NCI-H2107 treated with DMSO at 0.1 percent for 48 hours (cell line): ENCODE measurements around the gene CYP2R1.

Experiments
- DNase-seq: peaks from one replicate; lab custom pipeline; 2025; ENCODE audit not compliant: unreplicated experiment; lab: John Stamatoyannopoulos, UW

CYP2R1 gene

DNA sequence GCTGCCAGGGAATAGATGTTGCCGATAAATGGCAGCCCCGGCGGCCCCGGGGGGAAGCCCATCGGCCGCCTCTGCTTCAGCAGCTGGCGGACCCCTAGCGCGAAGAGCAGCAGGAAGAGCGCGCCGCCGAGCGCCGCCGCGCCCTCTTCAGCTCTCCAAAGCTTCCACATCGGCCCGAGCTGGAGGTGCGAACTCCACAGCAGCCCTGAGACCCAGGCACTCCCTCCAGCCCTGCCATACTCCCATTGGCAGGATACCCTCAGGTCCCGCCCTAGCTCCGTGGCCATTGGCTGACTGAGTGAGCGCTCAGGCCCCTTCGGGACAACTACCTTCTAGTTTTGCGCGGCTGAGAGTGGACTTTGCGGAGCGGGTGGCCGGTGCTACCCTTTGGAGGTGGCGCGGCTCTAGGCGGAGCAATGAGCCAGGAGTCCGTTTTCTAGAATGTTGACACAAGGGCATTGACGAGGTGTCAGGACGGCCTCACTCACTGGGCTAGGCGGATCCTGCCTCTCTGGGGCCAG lies at the start of gene CYP2R1:
CYP2R1 (minus strand) TSS at position 196 of the 521 bp plus-strand sequence; CDS start at position 170, 26 bp downstream.
- peak; percentile 87 for DNase-seq

- DNase-seq, result no peak
These were observed 46.9 kb upstream of the CYP2R1 start for GRCh38 chr11:14938936-14939335.

- DNase-seq, result no peak
These were observed 42.8 kb upstream of the CYP2R1 start for GRCh38 chr11:14934641-14935351.

GRCh38 chr11:14932447-14932846 lies 40.4 kb upstream of the CYP2R1 start:
- DNase-seq, result no peak

DNA sequence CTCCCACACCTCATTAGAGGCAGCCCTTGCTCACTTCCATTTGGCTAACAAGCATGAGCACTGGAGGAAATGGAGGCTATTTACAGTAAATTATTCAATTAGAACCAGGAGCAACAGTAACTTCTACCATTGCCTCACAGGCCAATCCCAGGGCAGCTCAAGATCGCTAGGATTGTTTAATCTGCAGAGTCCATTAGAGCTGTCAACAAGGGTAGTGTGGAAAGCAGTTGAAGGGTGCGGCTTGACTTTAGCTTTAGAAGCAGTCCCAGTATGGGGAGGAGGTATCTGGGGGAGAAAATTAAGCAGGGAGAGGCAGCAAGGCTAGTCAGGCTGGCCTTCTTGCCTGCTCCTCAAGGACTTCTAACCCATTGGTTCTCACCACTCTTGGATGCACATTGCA lies 38.3 kb upstream of the CYP2R1 start:
- no peak for DNase-seq

GRCh38 chr11:14927146-14927545 lies 35.1 kb upstream of the CYP2R1 start:
- DNase-seq, result no peak

GRCh38 chr11:14924318-14924717 lies 32.3 kb upstream of the CYP2R1 start:
- no peak for DNase-seq

DNA sequence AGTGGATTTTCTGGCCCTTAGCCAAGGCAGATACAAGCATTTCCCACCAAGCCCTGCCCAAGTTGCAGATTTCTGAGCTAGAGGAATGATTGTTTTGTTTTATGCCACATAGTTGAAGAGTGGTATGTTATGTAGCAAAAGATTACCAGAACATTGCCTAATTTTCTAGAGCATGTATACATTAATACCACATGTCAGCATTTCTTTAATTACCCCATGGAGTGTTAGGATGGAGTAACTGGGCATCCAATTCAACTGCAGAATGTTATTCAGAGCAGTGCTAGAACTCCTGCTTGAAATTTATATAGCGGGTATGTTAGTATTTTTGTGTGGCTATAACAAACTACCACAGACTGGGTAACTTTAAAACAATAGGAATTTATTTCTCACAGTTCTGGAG lies 24.4 kb upstream of the CYP2R1 start:
- DNase-seq, result no peak

- DNase-seq, result no peak
These were observed 22.5 kb upstream of the CYP2R1 start for GRCh38 chr11:14914536-14914935.

- DNase-seq, result peak; percentile 80
These were observed 16.3 kb upstream of the CYP2R1 start for GRCh38 chr11:14908214-14908880.

DNA sequence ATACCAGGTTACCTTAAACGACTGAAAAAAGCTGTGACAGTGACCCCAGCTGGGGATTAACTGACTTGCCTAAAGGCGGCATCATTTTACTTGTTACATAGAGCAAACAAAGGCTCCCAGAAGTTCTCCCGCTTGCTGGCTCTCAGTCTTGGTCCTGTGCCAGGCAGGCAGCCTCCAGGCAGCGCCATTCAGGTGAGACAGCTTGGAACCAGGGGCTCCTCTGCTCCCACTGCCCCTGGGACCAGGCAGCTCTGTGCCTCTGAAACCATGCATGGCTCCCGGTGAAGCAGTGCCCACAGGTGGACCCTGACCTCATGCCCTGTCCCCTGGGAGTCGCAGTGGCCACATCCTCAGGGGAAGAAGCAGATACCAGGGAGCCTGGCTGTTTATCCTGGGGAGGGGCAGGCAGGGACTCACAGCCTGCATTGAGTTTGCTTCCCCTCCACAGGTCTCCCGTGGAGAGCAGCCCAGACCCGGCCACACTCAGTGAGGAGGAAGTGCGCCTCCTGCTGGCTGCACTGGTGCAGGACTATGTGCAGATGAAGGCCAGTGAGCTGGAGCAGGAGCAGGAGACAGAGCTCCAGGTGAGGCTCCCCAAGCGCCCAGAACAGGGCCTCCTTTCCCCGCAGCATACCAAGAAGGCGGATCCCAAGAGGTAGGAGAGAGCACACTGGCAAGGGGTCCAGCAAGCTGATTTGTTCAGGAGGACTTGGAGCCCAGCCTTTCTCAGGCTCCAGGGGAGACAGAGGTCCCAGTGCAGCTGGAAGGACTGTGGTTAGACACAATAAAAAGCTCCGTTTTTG lies 15.6 kb upstream of the CYP2R1 start:
- DNase-seq, result peak; percentile 84

- DNase-seq, result no peak
These were observed 15.0 kb upstream of the CYP2R1 start for GRCh38 chr11:14906993-14907392.

DNA sequence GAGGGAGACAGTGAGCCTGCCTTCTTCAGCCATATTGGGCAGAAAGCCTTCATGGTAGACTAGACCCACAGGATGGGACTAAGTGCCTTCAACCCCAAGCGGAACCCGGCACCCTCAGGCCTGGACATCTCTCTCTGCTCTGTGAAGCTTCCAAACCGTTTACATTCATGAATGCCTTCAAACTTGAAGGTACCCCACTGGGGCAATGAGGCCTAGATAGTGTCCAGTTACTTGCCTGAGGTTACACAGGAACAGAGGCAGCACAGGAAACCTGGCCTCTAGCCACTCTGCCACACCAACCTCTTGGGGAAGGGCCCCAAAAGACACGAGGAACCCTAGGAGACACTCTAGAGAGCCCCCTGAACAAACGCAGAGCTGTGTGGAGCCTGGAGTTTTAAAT lies 14.5 kb upstream of the CYP2R1 start:
- DNase-seq, result no peak

GRCh38 chr11:14905104-14906033 lies 13.3 kb upstream of the CYP2R1 start:
- DNase-seq, result no peak

- no peak for DNase-seq
These were observed 12.7 kb upstream of the CYP2R1 start for GRCh38 chr11:14904745-14905103.

- DNase-seq, result no peak
These were observed 10.8 kb upstream of the CYP2R1 start for GRCh38 chr11:14902650-14903350.

- DNase-seq, result no peak
These were observed 6.9 kb upstream of the CYP2R1 start for GRCh38 chr11:14898906-14899305.

GRCh38 chr11:14898355-14898754 lies 6.3 kb upstream of the CYP2R1 start:
- no peak for DNase-seq

DNA sequence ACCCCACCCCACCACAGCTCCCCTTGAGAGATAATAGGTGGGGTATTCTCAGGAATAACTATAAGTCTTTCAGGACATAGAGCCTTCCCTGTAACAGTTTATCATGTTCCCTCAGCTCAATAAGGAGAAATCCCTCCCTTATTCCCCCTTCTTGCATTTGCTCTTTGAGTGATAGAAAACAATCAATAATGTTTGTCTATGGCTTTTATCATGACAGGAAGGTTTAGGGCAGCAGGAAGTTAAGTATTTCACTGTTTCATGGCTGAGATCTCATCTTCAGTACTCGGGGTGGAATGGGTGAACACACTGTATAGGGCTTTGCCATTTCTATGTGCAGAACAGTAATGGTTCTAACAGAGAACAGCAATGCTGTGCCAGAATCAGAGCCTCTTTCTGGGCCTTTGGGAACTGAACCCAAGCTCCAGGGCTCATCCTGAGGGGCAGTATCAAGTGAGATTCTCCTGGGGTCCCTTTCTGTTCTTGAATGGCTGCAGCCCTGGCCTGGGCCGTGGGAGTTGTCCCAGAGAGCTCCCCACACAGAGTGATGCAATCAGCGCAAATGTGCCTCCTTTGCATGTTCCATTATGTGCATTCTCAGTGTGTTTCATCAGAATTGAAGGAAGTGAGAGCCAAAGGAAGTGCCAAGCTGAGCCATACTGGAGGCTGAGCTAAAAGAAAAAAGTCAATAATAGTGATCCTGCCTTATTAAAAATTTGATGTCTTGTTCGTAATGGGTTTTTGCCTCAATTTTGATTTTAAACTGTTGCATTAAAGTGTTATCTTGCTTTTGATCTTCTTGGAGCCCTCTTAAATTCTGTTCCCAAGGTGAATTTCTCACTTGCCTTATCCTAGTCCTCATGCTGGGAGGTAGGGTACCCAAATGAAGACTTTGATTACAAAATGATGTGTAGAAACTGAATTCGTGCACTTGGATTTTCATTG lies 2.9 kb upstream of the CYP2R1 start:
- DNase-seq, result no peak
